ENCODE results near the gene DCDC2B.

GRCh38 chr1:32240140-32240951 is 31.5 kb downstream of the DCDC2B start:
- TF ChIP-seq ATF2 (CRISPR knock-in tag; IDR thresholded peaks at IDR 0.05) (no peak), ZNF140 (CRISPR knock-in tag; IDR thresholded peaks at IDR 0.05) (no peak), IRF9 (tag; IDR thresholded peaks at IDR 0.05) (no peak), CTCF (IDR thresholded peaks at IDR 0.05 in 2 of 3, conservative IDR thresholded peaks at IDR 0.05 in 1 of 3; ENCODE audit: insufficient read depth in 2 of 3, low read depth in 1 of 3, low read length in 3 of 3) (no peak)

Measured in K562 (cell line).